Cardiac fibroblast (primary cell): ENCODE data around the gene PGP.

Source experiments
- DNase-seq, 2 donors: peaks; one replicate each; pipeline versions ENCODE4 v3.0.0 to v3.0.0-alpha.2; 2010; ENCODE audit warnings: low read depth in 2 of 2
- H3K4me3 ChIP-seq, 2 donors: replicated peaks in 1 of 2; 1 replicate in 1 of 2; 2 replicates in 1 of 2; pipeline ENCODE4 v1.5.1; 2011; ENCODE audit warnings: low read depth in 2 of 2, low read length in 2 of 2, mild to moderate bottlenecking in 2 of 2, moderate library complexity in 1 of 2
- CTCF ChIP-seq: IDR thresholded peaks from one replicate; pipeline ENCODE4 v1.5.1; 2011; ENCODE audit warnings: low read depth, mild to moderate bottlenecking, low read length, inconsistent platforms

The PGP gene

GRCh38 chr16:2226918-2227317 is 12.3 kb upstream of the PGP start:
- H3K4me3 ChIP-seq = no peak overlapping the region
- no peak for TF ChIP-seq CTCF
- DNase-seq = no peak

GRCh38 chr16:2226245-2226793 is 11.7 kb upstream of the PGP start:
- no peak for DNase-seq
- H3K4me3 ChIP-seq = no peak overlapping the region
- no peak for TF ChIP-seq CTCF

GRCh38 chr16:2223942-2224486 is 9.4 kb upstream of the PGP start:
- DNase-seq = peak; percentile 56 to 71
- H3K4me3 ChIP-seq = peak overlapping the region; percentile 90 to 93
- TF ChIP-seq CTCF = peak; percentile 27

GRCh38 chr16:2223221-2223941 is 8.7 kb upstream of the PGP start, which contains the start of gene E4F1:
Gene E4F1, plus strand, starts transcription at chr16:2223591. Its CDS starts 23 bp downstream, at chr16:2223614.
- DNase-seq = peak; percentile 100
- H3K4me3 ChIP-seq = peak within 1 kb of the TSS; percentile 90 to 93
- no peak for TF ChIP-seq CTCF

GRCh38 chr16:2216330-2216729 is 1.7 kb upstream of the PGP start:
- no peak overlapping the region for H3K4me3 ChIP-seq
- no peak for TF ChIP-seq CTCF
- DNase-seq = no peak

GRCh38 chr16:2213817-2214718 is 572 bp downstream of the PGP start:
- peak overlapping the region; percentile 52 to 76 for H3K4me3 ChIP-seq
- no peak for DNase-seq
- no peak for TF ChIP-seq CTCF
